Tongue (tissue), 2 donors: ENCODE data around the gene SHANK3. TPM values are rescaled to one million over a fixed set of nuclear protein-coding genes. Genes with fewer than 3 reads are reported as not detected.
A peak's percentile ranks its signal among the peaks of the same experiment; 100 is the strongest.

Source experiments
- DNase-seq: peaks from one replicate; pipeline ENCODE4 v3.0.0-alpha.2; 2015
- total RNA-seq: library from RNA; depleted of rRNA; stranded (reverse); fragments of >200 nt; gene quantifications from one replicate; pipeline ENCODE4 v1.2.3, GENCODE V29; 2014

The SHANK3 gene
- total RNA-seq, 1 donor from 2014 or later: 10.1 TPM

DNA sequence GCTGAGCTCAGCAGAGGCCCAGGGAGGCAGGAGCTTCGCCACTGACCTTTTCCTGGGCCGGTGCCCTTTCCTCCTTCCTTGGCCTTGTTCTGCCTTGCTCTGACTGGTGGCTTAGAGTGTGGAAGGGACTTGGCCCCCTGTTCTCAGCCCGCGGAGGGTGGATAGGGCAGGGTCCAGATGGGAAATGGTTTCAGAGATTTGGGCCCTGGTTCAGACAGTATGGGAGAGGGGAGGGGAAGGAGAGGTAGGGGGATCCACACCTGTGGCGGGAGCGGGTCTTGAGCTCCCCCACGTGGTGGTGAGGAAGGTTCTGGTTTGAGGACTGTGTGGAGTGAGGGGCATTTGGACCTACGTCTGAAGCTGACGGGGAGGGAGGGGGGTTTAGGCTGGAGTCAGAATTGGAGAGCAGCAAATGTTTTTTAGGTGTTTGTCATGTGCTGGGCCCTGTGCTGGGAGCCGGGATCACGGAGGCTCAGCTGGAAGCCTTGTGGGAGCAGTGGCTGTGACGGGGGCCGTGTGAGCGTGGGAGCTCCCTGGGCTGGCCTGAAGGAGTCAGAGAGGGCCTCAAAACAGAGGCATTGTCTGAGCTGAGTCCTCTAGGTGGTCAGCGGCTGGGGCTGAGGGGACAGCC, 27.2 kb downstream of the SHANK3 start:
- DNase-seq: no peak

DNA sequence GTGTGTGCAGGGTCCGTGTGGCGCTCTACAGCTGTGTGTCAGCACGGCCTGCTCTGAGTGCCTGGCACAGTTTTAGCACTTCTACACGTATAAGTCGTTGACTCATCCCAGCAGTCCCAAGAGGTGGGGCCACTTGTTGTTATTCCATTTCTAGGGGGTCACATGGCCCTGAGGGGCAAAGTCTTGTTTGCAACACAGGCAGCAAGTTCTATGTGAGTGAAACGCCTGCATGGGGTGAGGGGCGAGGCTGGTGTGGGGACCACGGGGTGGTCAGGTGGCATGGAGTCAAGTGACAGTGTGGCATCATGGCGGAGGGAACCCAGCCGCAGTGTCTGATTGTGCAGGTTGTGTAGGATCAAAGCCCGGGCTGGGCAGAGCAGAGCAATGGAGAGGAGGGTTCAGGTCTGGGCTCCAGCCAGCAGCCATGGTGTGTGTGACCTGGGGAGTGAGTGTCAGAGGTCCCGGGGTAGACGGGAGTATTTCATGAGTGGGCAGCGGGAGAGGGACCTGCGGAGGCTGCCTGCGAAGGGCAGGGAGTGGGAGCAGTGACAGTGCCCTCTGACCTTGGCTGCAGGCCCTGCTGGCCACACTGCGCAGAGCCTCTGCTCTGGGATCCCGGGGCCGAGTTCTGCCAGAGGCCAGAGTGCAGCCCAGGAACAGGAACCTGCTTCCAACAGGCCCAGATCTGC, 27.9 kb downstream of the SHANK3 start:
- no peak for DNase-seq

DNA sequence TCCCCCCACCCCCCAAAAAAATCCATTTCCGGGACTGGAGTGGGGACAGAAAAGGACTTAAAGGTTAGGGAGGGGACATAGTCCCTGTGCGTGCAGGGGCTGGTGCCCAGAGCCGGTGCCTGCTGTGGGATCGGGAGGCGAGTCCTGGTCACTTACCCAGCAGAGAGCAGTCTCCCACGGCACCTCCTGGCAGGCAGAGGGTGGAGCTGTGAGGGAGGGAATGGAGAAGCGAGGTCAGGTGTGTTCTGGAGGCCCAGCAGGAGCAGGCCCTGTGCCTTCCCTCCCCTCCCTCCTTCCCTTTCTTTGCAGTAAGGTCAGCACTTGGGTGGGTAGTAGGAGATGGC, 28.4 kb downstream of the SHANK3 start:
- DNase-seq: no peak

DNA sequence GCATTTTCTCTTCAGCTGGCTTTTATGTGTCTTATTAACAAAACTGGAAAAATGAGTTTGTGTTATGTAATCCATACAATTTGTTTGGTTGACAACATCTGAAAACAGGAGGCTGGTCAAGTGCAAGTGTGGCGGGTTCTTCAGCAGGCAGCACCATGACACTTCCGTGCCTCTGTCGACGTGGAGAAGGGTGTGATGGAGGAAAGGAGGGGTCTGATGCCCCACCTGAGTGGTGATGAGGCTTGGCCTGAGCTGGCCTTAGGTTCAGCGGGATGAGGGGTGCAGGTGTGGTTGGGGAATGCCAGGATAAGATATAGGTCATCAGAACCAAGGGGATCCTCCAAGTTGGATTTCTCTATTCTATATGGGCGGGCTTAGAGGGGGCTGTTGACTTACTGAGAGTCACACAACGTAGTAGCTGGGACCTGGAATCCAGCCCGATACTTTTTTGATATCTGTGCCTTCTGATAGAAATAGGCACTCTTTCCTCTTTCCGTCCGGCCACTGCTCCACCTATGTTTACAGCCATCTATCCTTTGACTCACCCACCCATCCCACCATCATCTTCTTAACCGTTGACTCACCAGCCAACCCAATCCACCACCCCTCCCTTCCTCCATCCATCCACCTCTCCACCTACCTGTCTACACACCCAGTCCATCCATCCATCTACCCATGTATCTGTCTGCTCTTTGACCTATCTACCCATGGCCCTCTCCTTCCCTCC, 29.0 kb downstream of the SHANK3 start:
- no peak for DNase-seq

DNA sequence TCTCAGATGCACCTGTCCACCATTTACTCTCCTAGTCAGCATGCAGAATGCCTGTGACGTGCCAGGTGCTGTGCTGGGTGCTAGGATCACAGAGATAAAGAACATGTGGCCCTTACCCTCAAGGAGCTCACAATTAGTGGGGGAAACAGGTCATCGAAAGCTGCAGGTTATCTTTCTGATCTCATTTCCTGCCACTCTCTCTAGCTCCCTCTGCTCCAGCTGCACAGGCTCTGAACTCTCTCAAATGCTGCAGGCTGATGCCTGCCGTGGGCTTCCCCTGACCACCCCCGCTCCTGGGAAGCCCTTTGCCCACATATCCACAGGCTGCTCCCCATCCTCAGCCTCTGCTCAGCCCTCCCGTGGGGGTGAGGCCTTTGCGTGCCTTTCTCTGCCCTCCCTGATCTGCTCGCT, 29.6 kb downstream of the SHANK3 start:
- no peak for DNase-seq

DNA sequence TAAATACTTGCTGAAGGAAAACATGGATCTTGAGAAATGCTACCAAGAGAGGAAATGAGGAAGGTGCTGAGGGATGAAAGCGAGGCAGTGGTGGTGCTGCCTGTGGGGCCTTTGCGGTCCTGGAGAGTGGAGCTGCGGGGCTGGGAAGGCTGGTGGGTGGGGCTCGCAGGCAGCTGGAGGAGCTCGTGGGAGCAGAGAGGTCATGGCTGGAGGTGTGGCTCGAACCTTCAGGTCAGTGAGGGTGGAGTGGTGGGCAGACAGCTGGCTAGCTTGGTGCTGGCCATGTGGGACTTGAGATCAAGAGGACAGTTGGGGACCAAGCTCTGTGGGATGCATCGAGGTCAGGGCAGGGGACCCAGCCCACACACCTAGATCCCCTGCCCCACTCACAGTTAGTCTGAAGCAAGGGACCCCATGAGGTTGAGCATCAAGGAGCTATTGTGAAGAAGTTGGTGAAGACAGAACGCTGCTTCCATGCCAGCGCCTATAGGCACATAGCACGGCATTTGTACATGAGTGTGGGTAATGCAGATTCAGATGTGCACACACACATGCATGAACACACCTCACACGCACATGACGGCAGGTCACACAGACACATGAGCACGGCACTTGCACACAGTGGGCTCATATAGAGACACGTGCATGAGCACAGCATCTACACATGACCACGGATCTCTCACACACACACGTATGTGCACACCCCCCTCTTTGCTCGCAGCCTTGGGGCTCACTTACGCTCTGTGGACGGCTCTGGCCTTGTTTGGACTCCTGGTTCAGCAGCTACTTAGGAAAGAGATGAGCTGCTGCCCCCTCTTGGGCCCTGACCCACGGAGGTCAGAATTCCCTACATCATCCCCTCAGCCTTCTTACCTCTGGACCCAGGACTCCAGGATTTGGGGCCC, 30.4 kb downstream of the SHANK3 start:
- no peak for DNase-seq

DNA sequence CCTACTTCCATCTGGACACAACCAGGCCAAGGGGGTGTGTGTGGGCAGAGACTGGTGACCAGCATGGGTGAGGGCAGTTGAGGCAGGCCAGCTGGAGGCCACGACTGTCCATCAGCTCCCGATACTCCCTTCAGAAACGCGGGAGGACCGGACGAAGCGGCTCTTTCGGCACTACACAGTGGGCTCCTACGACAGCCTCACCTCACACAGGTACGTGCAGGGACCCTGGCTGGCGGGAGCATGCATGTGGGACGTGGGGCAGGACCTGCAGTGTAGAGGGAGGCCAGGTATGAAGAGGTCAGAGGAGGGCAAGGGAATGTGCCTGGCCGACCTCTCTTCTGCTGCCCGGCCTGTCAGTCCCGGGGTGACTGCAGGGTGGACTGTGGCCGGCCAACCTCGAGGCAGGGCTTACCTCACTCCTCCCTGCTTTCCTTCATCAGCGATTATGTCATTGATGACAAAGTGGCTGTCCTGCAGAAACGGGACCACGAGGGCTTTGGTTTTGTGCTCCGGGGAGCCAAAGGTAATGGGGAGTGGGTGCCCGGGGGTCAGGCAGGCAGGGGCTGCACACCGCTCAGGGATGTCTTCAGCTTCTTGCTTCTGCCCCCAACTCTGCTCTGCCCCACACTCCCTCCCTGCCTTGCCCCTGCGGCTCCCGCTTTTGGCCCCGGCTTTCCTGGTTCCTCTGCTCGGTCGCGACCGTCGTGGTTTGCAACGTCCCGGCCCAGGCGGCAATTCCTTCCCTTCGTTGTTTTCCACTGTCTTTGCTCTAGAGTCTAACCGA, 31.3 kb downstream of the SHANK3 start:
- no peak for DNase-seq

DNA sequence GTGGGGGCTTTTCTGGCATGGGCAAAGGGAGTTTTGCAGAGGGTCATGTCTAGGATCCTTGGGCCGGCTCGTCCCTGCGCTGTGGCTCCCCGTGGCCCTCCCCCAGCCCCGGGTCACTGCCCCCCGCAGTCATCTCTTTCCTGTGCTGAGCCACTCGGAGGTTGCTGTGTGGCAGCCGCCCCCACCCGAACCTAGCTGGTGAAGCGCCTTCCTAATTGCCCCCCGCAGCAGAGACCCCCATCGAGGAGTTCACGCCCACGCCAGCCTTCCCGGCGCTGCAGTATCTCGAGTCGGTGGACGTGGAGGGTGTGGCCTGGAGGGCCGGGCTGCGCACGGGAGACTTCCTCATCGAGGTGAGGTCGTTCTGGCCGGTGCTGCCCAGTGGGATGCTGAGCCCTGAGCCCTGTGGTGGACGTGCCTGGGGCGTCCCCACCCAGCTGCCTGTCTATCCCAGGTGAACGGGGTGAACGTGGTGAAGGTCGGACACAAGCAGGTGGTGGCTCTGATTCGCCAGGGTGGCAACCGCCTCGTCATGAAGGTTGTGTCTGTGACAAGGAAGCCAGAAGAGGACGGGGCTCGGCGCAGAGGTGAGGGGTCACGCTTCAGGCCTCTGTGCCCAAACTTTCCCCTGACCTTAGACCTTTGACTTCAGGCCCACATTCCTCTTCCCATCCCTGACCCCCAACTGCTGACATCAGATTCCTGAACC, 32.0 kb downstream of the SHANK3 start:
- DNase-seq: no peak

DNA sequence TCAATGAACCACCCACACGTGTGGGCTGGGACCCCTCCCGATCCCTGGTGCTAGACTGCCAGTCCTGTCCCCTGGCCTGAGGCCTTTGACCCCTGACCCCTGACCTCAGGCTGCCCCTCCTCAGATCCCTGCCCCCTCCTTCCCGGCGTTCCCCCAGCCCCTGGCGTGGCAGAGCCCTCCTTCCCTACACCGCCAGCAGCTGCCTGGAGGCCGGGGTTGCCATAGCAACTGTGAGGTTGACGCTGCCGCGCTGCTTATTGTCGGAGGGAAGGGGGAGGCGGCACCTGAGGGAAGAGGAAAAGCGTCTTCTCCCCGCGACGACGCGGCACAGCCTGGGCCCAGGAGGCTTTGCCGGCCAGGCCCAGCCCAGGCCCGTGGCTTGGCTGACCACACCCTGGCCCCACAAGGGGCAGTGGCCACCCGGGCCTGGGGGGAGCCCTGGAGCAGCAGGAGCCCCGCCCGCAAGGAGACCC, 32.6 kb downstream of the SHANK3 start:
- DNase-seq: peak; percentile 92

DNA sequence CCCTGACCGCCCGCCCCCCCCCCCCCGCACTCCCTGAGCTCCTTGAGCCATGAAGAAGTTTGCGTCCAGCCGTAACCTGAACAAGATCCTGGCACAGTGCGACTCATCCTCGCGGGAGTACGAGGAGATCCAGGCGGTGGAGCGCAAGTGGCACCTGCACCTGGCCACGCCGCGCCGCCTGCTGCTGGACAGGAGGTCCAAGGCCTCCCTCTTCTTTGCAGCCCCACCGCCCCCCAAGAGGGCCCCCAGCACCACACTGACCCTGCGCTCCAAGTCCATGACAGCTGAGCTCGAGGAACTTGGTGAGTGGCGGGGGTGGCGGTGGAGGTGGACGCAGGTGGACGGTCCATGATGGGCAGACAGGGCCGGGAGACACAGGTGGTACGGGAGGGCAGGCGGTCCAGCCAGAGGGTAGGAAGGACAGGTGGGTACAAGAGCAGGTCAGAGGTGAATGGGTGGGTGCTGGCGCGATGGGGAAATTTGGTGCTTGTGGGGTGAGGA, 33.3 kb downstream of the SHANK3 start:
- no peak for DNase-seq

DNA sequence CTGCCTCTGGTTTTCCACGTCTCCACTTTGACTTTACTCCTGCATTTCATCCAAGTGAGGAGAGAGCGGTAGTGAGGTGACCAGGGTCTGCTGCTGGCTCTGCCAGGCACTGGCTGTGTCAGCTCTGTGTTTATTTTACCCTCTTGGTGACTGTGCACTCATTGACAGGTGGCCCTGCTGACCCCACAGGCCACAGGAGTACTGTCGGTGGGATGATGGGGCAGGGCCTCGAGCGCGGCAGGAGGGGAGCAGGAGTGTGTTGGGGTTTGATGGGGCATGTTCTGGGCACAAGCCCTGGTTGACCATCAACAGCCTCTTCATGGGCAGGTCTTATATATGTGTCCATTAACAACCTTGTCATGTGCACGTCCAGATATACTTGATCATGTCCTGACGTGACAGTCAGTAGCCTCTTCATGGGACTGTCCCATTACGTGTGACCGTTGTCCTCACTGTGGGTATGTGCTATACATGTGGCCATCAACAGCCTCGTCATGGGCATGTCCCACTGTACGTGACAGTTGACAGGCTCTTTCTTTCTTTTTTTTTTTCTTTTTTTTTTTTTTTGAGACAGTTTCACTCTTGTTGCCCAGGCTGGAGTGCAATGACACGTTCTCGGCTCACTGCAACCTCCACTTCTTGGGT, 34.0 kb downstream of the SHANK3 start:
- no peak for DNase-seq

DNA sequence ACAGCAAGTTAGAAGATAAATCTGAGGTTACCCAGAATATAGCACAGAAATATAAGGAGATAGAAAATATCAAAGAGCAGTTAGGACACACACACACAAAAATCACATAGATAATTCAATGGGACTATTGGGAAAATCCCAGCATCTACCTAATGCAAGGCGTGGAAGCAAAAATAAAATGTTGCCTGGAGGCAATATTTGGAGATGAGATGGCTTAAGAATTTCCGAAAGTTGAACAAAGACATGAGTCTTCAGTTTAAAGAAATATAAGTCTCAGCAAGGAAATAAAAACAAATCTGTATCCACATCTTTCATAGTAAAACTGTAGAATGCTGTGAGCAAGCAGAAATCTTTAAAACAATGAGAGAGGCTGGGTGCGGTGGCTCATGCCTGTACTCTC, 35.9 kb downstream of the SHANK3 start:
- DNase-seq: no peak

DNA sequence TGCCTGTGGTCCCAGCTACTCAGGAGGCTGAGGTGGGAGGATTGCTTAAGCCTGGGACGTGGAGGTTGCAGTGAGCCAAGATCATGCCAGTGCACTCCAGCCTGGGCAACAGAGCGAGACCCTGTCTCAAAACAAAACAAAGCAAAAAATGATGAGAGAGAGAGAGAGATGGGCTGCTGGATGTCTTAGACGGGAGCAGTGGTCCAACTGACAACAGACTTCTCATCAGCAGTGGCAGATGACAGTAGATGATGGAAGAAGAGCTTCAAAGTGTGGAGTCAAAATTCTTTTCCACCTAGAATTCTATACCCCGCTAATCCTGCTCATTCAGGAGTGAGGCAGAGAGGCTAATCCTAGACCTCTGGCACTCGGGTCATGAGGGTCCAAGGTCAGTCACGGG, 36.4 kb downstream of the SHANK3 start:
- DNase-seq: no peak

DNA sequence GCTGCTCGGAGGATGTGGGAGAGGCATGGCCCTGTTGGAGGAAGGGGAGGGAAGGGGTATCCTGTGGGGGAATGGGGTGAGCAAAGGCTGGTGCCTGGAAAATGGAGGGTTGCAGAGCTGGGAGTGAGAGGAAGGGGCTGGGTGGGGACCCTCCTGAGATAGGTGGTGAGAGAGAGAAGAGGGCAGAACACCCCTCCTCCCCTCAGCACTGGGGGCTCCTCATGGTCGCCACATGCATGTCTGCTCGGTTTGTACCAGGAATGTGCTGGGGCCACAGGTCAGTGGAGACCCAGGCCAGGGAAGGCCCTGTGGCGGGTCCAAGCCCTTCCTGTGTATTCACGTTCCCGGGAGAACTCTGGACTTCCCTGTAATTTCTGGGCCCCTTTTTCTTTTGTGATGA, 37.6 kb downstream of the SHANK3 start:
- no peak for DNase-seq

DNA sequence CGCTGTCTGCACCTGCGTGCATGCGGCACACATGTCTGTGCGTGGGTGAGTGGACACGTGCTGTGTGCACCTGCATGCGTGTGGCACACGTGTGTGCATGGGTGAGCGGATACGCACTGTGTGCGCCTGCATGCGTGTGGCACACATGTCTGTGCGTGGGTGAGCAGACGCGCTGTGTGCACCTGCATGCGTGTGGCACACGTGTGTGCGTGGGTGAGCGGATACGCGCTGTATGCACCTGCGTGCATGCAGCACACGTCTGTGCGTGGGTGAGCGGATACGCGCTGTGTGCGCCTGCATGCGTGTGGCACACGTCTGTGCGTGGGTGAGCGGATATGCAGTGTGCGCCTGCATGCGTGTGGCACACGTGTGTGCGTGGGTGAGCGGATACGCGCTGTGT, 38.3 kb downstream of the SHANK3 start:
- DNase-seq: no peak

DNA sequence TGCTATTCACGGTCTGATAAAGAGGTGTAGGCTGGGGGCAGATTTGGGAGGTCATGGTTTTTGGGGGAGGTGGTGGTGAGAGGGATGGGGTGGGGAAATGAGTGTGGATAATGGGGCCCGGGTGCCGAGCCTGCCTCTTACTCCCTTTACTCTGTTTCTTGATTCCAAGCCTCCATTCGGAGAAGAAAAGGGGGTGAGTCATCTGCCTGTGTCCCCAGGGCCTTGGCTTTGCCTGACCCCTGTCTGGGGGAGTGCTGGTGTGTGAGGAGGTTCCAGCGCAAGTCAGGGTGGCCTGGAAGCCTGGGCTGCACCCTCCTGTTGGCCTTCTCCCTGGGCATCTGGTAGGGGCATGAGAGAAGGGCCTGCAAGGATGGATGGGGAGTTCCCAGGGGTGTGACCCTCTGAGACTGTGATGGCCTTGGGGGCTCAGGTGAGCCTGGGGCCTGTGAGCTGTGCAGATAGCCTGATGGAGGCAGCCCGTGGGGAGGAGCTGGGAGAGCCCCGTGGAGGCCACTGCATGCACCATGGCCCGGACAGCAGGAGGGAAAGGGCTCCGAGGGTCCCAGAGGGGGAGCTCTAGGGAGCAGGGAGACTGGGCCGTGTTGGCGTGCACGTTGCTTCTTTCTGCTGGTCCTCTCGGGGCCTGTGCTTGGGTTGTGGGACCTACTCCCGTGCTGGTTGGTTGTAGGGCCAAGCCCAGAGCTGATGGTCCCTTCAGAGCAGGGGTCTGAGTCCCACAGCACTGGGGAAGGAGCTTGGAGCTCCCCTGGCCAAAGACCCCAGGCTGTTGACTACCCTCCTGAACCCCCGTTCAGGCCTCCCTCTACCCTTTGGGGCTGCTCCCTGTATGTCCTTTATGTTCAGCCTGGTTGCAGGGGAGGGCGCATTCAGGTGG, 39.1 kb downstream of the SHANK3 start:
- no peak for DNase-seq

DNA sequence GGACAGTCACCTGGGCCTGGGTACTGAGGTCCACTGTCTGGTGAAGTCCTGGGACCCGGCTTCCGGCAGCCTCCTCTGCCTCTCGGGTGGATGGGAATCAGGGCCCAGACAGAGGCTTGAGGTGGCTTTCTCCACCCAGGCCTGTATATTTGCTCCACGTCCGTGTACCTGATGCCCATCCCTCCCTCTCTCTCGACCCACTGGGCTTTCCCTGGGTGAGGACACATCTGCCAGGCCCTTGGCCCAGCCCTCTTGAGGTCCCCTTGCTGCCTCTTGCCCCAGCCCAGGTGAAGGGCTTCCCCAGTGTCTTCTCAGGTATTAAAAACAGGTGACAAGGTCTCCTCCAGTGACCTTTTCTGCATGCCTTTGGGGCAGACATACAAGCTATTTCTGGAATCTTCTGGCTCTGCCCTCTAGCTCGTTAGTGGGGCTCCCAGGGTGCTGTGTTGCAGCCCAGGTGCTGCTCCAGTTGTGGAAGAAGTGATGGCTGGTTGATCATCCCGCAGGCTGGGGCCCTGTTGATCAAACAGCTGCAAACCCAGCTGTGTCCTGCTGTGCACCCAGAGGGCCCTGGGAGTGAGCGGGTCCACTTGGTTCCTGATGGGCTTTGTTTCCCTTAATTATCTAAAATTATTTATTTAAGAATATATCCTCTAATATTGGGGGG, 39.9 kb downstream of the SHANK3 start:
- DNase-seq: no peak

DNA sequence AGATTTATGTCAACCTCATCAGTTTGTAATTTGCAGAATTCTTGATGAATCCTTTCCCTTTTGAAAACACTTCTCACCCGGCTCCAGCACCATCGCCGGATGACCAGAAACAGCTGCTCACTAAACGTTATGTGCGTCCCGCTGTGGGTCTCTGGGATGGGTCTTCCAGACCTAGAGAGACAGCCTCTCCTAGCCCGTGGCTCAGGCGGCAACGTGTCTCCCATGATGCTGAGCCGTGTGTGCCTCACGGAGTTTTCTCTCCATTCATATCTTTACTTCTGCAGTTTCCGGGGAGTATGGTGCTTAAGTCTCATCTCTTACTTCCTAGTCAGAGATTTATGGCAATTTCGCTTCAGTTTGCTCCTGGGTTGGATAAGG, 40.4 kb downstream of the SHANK3 start:
- DNase-seq: no peak

DNA sequence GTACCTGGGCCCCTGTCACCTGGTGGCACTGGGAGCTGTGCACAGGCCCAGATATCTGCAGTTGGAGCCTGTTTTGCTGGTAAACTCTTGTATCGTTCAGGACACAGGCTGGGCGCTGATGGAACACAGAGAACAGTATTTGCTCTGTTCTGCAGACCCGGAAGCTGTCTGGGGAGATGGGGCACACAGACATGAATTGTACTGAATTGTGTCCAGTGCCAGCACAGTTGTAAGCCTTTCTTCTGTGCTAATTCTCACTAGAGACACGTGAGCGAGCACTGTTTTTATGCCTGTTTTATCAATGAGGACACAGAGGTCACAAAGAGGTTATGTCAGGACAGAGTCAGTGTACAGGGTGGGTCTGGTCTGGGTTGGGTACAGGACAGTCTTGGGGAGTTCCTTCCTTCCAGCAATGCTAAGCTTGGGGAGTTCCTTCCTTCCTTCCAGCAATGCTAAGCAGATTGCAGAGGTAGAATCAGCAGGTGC, 41.0 kb downstream of the SHANK3 start:
- DNase-seq: peak; percentile 26
